Stomach (tissue), 4 donors: ENCODE measurements around the gene PRORP.

ENCODE experiments used
- CTCF ChIP-seq, 7 experiments: fragments of 450-650 bp in 4 of 7; fragments of 200-600 bp in 3 of 7; sonication (generic) in 3 of 7; IDR thresholded peaks; one replicate each; pipeline ENCODE4 v1.5.1; 2016 to 2019; ENCODE audit warnings: antibody characterized with exemption in 7 of 7, control low read depth in 2 of 7, mild to moderate bottlenecking in 1 of 7
- POLR2A ChIP-seq, 4 donors: fragments of 450-650 bp; IDR thresholded peaks; one replicate each; pipeline ENCODE4 v1.6.1; 2016; ENCODE audit warnings: antibody characterized with exemption in 4 of 4, control low read depth in 2 of 4, mild to moderate bottlenecking in 1 of 4, moderate library complexity in 1 of 4

- TF ChIP-seq POLR2A (IDR thresholded peaks at IDR 0.05): no peak
- TF ChIP-seq CTCF (IDR thresholded peaks at IDR 0.05): no peak
Observed at GRCh38 chr14:35121026-35121886, 1.1 kb upstream of the PRORP start.
